Measurements from ENCODE around the gene RAB1A.

- TF ChIP-seq, protein P1, sequence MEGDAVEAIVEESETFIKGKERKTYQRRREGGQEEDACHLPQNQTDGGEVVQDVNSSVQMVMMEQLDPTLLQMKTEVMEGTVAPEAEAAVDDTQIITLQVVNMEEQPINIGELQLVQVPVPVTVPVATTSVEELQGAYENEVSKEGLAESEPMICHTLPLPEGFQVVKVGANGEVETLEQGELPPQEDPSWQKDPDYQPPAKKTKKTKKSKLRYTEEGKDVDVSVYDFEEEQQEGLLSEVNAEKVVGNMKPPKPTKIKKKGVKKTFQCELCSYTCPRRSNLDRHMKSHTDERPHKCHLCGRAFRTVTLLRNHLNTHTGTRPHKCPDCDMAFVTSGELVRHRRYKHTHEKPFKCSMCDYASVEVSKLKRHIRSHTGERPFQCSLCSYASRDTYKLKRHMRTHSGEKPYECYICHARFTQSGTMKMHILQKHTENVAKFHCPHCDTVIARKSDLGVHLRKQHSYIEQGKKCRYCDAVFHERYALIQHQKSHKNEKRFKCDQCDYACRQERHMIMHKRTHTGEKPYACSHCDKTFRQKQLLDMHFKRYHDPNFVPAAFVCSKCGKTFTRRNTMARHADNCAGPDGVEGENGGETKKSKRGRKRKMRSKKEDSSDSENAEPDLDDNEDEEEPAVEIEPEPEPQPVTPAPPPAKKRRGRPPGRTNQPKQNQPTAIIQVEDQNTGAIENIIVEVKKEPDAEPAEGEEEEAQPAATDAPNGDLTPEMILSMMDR (conservative IDR thresholded peaks at IDR 0.05), result no peak
- no peak for TF ChIP-seq EZH2 (IDR thresholded peaks at IDR 0.05; ENCODE audit: low read depth)
These were observed 14.7 kb upstream of the RAB1A start for GRCh38 chr2:65144571-65144970.
